NCI-H748 treated with DMSO at 0.1 percent for 48 hours (cell line): ENCODE results near the gene C3orf52.

ENCODE experiments used
- DNase-seq: peaks from one replicate; lab custom pipeline; 2025; lab: John Stamatoyannopoulos, UW

C3orf52 gene

DNA sequence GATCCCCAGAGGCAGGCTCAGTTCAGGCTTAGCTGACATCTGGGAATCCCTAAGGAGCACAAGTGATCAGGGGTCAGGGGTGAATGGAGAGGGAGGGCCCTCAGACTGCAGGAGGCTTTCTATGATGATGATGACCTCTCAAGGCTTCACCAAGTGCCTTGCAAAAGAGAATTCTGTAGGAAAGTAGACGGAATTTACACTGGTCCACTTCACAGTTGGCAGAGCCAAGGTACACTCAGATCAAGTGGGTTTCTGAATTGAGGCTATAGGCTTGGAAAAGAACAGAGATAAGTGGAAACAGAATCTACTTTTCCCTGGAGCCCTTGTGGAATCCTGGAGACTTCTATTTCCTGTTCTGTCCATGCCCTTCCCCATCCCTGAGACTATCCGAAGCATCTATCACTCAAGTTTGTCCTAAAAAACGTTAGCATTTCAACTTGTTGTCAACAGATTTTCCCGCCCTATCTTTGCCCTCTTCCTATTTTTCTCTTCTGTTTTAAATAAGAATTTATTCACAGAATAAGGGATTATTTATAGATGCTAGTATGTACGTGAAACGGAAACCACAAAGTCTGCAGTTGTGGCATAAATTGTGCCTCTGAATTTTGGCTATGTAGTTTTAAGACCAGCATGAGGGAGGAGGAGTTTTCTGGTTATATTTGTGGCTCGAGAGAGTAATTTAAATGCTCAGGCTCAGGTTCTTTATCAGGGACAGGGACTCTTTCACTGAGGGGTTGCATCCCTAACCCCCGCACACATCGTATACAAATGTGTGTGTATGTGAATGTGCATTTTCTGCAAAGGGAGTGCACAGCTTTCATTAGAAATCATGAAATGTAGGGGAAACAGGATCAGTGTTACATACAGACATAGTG lies 34.0 kb downstream of the C3orf52 start:
- DNase-seq: no peak

DNA sequence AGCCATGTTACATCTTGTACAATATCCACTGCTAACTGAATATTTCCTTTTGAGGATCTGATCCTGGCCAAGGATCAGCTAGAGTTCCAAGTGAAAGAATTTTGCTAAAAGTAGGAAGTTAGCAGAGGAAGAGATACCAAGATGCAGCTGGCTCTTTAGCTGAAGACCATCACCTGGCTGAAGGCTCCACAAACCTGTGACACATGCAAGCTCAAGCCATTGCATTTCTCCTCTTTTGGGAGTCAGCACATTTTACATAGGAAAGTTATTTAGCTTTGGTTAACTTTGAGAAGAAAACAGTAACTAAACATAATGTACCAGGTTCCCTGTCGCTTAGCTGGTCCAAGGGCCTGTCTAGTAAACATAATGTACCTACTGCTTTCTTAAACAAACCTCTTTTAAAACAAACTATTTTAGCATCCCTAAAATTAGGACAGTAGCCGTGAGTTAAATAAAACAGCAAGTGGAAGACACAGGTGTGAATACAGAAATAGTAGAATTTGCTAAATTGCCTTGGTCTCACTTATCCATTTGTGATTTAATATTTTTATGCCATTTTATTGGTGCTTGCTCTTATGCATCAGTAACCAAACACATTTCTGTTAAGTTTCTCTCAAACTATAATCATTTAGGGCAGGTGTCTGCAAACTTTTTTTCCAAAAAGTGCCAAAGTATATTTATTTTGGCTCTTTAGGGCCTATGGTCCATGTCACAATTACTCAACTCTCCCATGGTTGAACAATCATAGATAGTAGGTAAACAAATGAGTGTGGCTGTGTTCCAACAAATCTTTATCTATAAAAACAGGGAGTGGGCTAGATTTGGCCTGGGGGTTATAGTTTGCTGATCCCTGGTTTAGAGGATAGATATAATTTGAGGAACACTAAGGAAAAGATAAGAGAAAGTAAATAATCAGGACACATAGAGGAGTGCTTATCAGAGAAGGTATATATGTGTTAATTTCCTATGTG lies 35.7 kb downstream of the C3orf52 start:
- no peak for DNase-seq

DNA sequence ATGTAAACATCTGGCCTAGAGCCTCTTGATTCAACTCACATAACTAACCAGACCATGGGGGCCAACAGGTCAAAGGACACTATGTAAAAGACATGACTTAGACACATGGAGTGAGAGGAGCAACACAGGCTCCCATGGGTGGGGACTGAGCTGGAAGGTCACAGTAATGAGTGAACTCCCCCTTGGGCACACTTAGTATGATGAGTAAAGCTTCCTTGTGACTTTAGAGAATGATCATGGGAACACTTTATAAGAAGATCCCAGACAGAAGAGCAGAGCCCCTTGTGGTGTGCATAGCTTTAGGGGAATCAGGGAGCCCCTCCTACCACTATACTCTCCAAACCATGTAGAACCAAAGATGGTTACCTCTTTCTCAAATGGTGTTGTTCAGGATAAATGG lies 36.7 kb downstream of the C3orf52 start:
- no peak for DNase-seq

DNA sequence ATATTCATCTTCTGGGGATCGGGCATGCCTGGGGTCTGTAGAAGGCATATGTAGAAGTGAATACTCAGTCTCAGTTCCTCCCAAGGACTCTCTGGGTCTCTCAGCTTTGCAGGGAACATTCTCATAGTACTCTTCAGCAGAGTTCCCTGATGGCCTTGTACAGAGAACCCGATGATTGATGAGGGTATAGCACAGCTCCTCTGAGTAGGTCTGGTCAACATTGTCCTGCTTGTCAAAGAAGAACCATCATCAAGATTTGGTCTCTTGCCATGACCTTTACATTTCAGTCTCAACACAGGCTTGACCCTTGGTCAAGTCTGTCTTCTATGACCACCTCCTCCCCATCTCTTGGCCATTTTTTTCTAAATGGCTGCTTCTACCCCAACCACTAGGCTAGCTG lies 37.4 kb downstream of the C3orf52 start:
- DNase-seq: no peak

DNA sequence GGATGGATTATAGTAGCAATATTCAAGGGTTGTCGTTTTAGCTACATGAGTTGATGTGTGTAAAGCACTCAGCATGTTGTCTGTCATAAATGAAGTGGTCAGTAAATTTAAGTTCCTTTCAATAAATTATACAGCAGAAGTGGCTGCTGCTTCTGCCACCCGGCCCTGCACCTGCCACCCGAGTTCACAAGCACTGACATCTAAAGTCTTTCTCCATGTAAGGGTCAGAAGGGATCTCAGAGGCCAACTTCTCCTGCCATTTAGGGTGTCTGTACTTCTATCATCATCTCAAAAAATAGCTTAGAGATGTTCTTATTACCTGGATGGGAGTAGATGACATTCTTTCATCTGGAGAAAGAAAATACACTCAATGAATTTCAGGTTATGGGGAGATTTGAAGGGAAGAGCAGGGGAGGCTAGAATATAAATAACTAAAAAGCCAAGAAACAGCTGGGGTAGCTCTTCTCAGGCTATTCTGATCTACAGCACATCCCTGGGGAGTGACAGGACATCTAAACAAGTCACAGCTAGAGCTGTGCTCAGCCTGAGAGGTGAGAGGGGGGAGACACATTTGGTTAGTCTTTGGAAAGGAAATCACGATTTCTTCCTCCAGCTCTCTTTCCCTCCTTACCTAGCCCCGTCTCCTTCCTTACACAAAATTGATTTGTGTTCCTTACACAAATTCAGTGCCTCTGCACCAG lies 38.9 kb downstream of the C3orf52 start:
- no peak for DNase-seq

DNA sequence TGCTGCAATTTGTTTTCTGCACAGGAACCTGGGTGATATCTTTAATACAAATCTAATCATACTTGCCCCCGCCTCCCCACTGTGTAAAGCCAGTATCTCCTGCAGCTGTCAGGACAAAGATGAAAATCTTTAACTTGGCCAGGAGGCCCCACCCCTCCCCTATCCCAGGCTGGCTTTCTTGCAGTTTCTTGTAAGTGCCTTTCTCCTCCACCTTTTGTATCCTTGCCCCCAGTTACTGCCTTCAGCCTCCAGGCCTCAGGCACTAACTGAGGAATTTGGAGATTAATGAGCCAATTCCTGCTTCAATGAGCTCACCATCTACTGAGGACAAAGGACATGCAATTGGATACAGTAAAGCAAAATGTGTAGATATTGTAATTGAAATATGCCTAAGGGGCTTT lies 40.3 kb downstream of the C3orf52 start:
- no peak for DNase-seq

DNA sequence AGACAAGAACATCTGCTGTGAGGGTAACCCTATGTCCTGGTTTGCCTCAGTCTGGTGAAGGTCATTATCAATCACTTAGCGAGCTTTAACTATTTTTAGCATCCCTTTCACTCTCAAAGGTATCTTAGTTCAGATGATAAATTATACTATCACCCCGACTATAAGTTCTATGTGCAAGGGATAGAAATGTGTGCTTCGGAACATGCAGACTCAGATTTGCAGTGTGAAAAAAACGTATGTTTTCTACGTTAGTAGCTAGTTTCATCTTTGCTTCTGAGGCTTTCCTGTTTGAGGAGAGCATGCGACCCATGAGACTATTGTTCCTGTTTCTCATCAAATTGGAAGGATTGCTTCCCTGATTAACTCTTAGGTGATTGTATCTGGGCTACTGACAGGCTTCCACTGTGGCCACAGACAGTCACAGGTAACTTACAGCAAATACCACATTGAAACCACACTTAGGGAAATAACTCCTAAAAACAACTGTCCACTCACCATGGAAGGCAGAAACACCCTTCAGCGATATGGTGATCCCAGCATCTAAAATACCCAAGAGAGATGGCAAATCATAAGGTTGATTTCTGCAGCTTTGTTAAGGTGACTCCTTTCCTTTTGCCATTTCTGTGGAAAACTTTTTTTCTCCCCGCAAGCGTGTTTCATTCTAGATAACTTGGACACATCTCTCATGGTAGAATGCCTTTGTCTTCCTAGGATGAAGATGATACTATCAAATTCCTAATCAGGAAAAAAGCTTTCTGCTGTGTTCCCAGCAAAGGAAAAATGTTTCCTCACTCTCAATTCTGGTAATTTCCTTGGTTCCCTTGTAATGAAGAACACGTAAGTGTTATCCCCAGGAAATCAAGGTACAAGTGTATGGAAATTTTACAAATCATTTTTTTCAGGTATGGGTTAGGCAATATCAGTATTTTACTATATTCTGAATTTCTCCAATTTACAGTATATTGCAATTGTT lies 41.6 kb downstream of the C3orf52 start:
- DNase-seq: no peak

DNA sequence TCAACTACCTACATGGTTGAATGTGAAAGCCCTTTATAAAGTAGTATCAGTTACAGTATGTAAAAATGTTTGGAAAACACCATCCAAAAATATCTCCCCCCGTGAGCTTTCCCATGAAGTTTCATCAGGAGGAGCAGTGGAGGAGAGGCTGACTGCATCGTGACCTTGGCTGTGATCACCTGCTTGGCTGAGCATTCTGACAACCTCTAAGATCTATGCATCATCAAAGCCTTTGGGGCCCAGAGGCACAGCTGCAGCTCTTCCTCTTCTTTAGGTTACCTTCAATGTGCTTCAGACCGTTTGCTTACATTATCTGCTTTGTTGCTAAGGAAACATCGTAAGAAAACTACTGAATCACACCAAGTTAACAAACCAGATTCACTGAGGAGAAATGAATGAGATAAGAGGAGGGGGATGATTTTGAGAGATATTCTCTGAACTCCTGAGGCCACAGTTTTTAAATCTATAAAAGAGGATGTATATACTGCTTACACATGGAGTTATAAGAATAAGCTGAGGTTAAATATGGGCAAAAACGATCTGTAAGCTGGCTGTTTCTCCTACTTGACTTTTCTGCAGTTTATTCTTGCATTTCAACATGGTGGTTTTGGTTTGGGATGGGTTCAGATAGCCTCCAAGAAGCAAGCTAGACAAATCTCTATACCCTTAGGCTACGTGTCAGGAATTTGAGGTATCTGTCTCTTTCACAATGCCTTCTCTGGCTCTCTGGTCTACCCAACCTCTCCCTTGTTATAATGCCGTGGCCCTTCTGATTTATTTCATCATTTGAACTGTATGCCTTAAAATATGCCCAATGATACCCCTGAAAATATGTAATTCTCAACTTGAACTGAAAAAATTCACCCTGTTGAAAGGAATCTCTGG lies 42.9 kb downstream of the C3orf52 start:
- DNase-seq: no peak

DNA sequence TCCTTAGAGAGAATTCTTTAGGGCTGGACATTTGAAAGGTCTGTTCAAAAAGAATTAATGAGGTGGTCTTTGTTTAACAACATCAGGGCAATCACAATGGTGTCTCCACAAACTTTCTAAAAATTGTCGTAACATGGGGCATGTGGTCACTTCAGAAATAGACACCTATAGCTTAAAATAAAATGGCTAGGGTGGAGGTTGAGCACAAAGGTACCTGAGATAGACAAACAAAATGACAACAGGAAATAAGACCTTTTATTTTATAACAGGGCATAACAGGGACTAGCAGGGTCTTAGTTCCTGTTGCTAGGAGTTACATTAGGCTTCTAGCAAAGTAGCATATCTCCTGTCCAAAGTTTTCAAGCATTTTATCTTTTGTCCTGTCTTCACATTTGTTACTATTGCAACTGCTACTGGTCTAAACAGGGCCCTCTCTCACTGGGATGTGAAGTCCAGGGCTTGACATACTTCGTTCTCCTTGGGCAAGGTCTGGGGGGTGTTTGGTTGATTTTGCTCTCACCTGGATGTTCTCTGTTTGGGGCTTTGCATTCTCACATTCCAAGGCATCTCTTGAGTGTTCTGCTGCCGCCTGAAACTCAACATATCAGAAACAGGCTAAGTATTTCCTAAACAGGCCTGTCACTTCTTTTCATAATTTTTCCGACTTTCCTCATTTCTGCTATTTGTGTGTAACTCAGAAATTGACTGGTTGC lies 43.9 kb downstream of the C3orf52 start:
- DNase-seq: no peak

DNA sequence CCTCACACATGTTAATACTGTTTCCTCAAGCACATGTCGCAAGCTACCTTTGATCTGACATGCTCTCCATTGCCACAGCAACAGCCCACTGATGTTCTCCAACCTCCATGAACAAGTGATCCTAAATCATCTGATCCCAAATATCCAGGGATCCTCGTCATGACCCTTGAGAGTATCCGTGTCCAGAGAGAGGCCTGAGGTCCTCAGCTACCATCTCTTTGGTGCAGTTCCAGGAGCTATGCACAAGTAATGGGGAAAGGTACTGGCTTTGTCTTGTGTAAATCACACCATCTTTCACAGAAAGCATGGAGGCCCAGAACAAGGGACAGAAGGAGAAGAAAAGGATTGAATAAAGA lies 44.4 kb downstream of the C3orf52 start:
- no peak for DNase-seq

DNA sequence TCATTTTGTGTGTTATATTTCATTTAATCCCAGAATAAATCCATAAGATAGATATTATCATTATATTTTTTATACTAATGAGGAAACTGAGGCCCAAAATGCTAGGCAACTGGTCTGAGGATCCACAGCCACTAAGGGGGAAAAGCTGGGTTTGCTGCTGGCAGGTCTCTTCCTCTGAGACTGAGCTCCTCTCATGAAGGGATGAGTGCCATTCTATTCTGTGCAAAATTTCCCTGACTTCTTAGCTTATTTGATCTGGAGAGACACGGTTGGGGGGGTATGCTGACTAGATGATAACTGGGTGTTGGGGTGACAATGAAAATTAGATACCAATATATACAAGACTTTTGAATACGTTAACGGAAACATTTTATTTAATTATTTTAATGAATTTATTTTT lies 44.9 kb downstream of the C3orf52 start:
- DNase-seq: no peak

DNA sequence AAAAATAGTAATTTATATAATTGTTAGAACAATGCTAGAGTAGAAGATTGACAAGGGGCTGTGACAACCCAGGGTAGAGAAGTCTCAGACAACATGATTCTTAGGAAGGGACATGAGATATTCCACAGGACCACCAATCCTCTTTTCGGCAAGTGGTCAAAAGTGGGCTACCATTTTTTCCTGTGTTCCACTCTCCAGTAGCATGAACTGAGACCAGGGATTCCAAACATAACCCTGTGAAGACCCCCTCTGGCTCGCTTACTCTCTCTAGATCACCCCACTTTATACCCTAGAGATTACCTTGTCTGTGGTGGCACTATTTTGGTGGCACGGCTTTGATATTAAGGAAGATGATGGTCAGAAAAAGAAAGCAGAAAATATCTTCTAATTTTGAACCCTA lies 45.9 kb downstream of the C3orf52 start:
- DNase-seq: no peak

DNA sequence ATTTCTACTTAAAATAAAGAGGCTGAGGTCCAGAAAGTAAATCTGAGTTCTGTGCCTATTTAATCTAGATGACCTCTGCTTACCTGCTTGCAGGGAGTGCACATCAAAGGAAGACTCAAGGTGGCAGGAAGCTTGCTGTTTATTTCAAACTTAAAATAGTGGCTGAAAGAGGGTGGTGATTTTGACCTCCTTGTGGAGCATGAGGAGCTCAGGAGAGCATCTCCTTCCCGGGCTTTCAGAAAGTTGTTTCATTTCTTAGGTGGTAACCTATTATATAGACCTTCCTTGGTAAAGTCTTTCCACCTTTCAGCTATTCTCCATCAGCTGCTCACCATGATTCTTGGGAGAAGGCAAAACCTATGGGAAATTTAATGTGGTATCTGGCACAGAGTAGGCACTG lies 46.4 kb downstream of the C3orf52 start:
- DNase-seq: no peak

DNA sequence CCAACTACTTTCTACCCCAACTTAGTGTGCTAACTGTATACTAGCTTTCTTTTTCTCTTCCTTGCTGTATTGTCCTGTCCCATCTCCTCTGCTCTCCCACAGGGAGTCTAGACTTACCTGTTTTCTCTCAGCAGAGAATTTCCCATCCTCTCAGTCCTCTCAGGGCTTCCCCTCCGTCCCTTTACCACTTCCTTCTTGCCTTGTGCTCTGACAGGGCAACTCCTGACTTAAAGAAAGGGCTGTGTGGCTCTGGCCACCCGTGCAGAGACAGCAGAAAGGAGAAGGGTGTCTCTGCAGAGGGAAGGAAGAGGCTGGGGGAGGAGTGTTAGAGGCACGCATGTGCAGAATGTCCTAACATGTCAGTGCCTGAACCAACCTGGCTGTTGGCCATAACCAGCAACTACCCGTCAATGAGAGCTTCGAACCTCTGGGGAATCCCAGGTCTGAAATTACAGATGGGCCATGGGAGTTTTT lies 46.8 kb downstream of the C3orf52 start, which contains the start of gene GCSAM:
GCSAM (minus strand) TSS at position 274 of the 474 bp plus-strand sequence; CDS start at position 146, 128 bp downstream.
- DNase-seq: no peak

DNA sequence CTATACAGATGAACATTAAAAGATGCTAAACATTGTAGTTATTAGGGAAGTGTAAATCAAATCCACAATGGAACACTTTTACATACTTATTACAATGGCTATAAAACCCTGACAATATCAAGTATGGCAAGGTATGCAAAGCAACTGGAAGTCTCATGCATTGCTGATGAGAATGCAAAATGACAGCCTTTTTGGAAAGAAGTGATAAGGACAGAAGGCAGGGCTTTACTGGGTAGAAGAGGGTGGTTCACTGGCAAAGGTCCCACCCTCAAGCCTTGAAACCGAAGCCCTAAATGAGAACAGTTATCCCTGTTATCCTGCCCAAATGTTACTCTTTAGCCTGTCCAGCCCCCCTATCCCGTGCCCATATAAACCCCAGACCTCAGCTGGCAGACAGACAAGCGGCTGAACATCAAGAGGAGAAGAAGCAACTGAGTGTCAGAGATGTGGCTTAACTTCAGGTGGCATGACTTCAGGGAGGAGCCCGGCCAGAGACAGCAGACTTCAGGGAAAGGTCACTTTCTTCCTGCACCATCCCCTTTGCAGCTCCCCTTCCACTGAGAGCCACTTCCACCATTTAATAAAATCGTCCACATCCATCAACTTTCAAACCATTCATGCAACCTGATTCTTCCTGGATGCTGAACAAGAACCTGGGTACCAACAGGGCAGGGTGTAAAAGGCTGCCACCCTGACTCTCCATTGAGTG lies 47.6 kb downstream of the C3orf52 start:
- DNase-seq: no peak

DNA sequence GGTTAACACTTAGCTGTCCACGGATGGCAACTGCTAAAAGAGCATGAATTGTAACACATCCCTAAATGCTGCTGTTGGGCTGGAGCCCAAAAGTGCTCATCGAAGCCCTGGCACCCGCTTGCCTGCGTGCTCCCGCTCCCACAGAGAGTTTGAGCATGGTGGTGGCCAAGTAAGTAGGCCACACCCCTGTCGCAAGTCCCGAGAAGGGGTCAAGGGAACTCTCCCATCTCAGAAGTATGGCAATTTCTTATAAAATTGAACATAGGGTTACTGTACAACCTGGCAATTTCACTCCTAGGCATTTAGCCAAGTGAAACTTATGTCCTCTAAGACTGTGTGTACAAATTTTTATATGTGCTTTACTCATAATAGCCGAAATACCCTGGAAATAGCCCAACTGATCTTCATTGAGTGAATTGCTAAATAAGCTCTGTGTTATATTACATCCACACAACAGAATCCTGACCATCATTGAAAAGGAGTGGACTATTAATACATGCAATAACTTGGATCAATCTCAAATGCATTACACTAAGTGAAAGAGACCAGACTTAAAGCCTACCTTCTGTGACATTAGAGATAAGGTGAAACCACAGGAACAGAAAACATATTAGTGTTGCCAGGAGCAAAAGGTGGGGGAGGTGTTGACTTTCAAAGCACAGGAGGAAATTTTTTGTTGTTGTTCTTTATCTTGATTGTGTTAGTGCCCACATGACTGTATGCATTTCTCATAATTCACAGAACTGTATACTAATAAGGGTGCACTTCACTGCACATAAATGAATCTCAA lies 48.3 kb downstream of the C3orf52 start:
- DNase-seq: no peak

DNA sequence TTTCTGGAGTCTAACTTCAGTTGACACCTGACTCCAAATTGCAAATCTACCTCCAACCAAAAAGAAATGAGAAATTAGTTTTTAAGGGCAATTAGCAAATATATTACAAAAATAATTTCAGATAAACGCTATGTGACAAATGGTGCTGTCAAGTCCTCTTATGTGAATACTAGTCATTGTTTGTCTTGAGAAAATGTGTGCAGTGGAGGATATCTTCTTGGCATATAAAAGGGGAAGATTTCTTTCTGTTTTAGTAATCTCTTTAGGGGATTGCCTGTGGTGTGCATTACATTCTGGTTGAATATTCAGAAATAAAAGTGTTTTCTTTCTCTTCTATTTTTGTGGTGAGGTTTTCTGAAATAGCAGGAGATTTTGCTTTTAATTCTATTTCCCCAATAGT lies 49.9 kb downstream of the C3orf52 start:
- DNase-seq: no peak
